BLaER1 treated with 17β-estradiol and CSF1 and Interleukin-3, amounts not matched to agents 10 nM and 100 nM (cell line): ENCODE measurements around the gene FAM13A.

ENCODE experiments used
- H3K27ac ChIP-seq, 11 experiments: shearing (Covaris generic); formaldehyde crosslinking; 2 replicates each; pipeline ENCODE4 v1.8.1; 2022
- H3K27me3 ChIP-seq, 11 experiments: shearing (Covaris generic); formaldehyde crosslinking; 2 replicates each; pipeline ENCODE4 v1.8.1; 2022
- H3K36me3 ChIP-seq, 11 experiments: shearing (Covaris generic); formaldehyde crosslinking; 2 replicates each; pipeline ENCODE4 v1.8.1; 2022
- H3K4me1 ChIP-seq, 10 experiments: shearing (Covaris generic); formaldehyde crosslinking; 2 replicates each; pipeline ENCODE4 v1.8.1; 2022
- H3K4me2 ChIP-seq, 11 experiments: shearing (Covaris generic); formaldehyde crosslinking; 2 replicates each; pipeline ENCODE4 v1.8.1; 2022
- H3K4me3 ChIP-seq, 10 experiments: shearing (Covaris generic); formaldehyde crosslinking; 2 replicates each; pipeline ENCODE4 v1.8.1; 2022
- H3K9ac ChIP-seq, 11 experiments: shearing (Covaris generic); formaldehyde crosslinking; 2 replicates each; pipeline ENCODE4 v1.8.1; 2022
- H3K9me3 ChIP-seq, 11 experiments: shearing (Covaris generic); formaldehyde crosslinking; replicated peaks in 1 of 11; 2 replicates each; pipeline ENCODE4 v1.8.1; 2022
- H4K20me1 ChIP-seq, 11 experiments: shearing (Covaris generic); formaldehyde crosslinking; 2 replicates each; pipeline ENCODE4 v1.8.1; 2022
- Cebpa-rat ChIP-seq, 11 experiments: shearing (Covaris generic); IDR thresholded peaks; 2 replicates each; pipeline ENCODE4 v1.8.1; 2022

The FAM13A gene

GRCh38 chr4:88788424-88788823 lies 268.6 kb downstream of the FAM13A start:
- H3K4me1 ChIP-seq = peaks cover 0 to 26% (median 0%) of the 10 kb centered on the region in 10 experiments; a peak in 8 of 20 replicates
- H3K4me2 ChIP-seq = no peak overlapping the region
- no peak overlapping the region for H3K4me3 ChIP-seq
- TF ChIP-seq Cebpa-rat (IDR thresholded peaks at IDR 0.05) = no peak
- no peak overlapping the region for H3K9ac ChIP-seq
- H3K27me3 ChIP-seq = no peaks in the 10 kb centered on the region
- no peak overlapping the region for H3K27ac ChIP-seq
- H3K9me3 ChIP-seq = no peaks in the 10 kb centered on the region
- peaks cover 0 to 86% (median 0%) of the 10 kb centered on the region in 11 experiments; a peak in 4 of 22 replicates for H4K20me1 ChIP-seq
- peaks cover 0 to 79% (median 0%) of the 10 kb centered on the region in 11 experiments; a peak in 7 of 22 replicates for H3K36me3 ChIP-seq

- no peak overlapping the region for H3K4me3 ChIP-seq
- H3K27me3 ChIP-seq = no peaks in the 10 kb centered on the region
- peaks cover 0 to 1% (median 0%) of the 10 kb centered on the region in 10 experiments; a peak in 1 of 20 replicates for H3K4me1 ChIP-seq
- no peaks in the 10 kb centered on the region for H3K9me3 ChIP-seq
- no peak overlapping the region for H3K27ac ChIP-seq
- peaks cover 0 to 96% (median 0%) of the 10 kb centered on the region in 11 experiments; a peak in 7 of 22 replicates for H3K36me3 ChIP-seq
- H3K4me2 ChIP-seq = no peak overlapping the region
- no peak for TF ChIP-seq Cebpa-rat (IDR thresholded peaks at IDR 0.05)
- H4K20me1 ChIP-seq = peaks cover 0 to 71% (median 0%) of the 10 kb centered on the region in 11 experiments; a peak in 4 of 22 replicates
- H3K9ac ChIP-seq = no peak overlapping the region
These were observed 271.0 kb downstream of the FAM13A start for GRCh38 chr4:88786011-88786410.

GRCh38 chr4:88780389-88780788 lies 276.6 kb downstream of the FAM13A start:
- Histone ChIP-seq H3K9ac (no peak overlapping the region), H4K20me1 (peaks cover 0 to 42% (median 0%) of the 10 kb centered on the region in 11 experiments; a peak in 4 of 22 replicates), H3K4me3 (no peak overlapping the region), H3K27ac (no peak overlapping the region), H3K4me1 (peaks cover 0 to 29% (median 5%) of the 10 kb centered on the region in 10 experiments; a peak in 9 of 20 replicates), H3K4me2 (no peak overlapping the region), H3K27me3 (no peaks in the 10 kb centered on the region), H3K9me3 (no peaks in the 10 kb centered on the region), H3K36me3 (peaks cover 0 to 97% (median 0%) of the 10 kb centered on the region in 11 experiments; a peak in 6 of 22 replicates)
- TF ChIP-seq Cebpa-rat (IDR thresholded peaks at IDR 0.05) = no peak

- no peak overlapping the region for H3K27ac ChIP-seq
- H3K9ac ChIP-seq = no peak overlapping the region
- no peaks in the 10 kb centered on the region for H3K9me3 ChIP-seq
- no peaks in the 10 kb centered on the region for H3K27me3 ChIP-seq
- peaks cover 0 to 98% (median 0%) of the 10 kb centered on the region in 11 experiments; a peak in 6 of 22 replicates for H3K36me3 ChIP-seq
- TF ChIP-seq Cebpa-rat (IDR thresholded peaks at IDR 0.05) = no peak
- H3K4me1 ChIP-seq = peaks cover 0 to 29% (median 5%) of the 10 kb centered on the region in 10 experiments; a peak in 9 of 20 replicates
- peak overlapping the region in 4 of 11 experiments; percentile 3 to 53 (median 16); a peak in 6 of 22 replicates for H3K4me2 ChIP-seq
- no peak overlapping the region for H3K4me3 ChIP-seq
- H4K20me1 ChIP-seq = peaks cover 0 to 43% (median 0%) of the 10 kb centered on the region in 11 experiments; a peak in 2 of 22 replicates
These were observed 277.6 kb downstream of the FAM13A start for GRCh38 chr4:88779431-88779830.

- TF ChIP-seq Cebpa-rat (IDR thresholded peaks at IDR 0.05) = no peak
- peaks cover 0 to 29% (median 5%) of the 10 kb centered on the region in 10 experiments; a peak in 9 of 20 replicates for H3K4me1 ChIP-seq
- H3K4me3 ChIP-seq = no peak overlapping the region
These were observed 281.5 kb downstream of the FAM13A start for GRCh38 chr4:88775529-88775928.

GRCh38 chr4:88775026-88775425 lies 282.0 kb downstream of the FAM13A start:
- Histone ChIP-seq H3K27ac (no peak overlapping the region), H3K4me1 (peaks cover 0 to 27% (median 5%) of the 10 kb centered on the region in 10 experiments; a peak in 9 of 20 replicates), H3K4me2 (no peak overlapping the region), H3K36me3 (peaks cover 0 to 100% (median 0%) of the 10 kb centered on the region in 11 experiments; a peak in 6 of 22 replicates), H3K9ac (no peak overlapping the region), H4K20me1 (peaks cover 0 to 48% (median 0%) of the 10 kb centered on the region in 11 experiments; a peak in 2 of 22 replicates), H3K27me3 (no peaks in the 10 kb centered on the region), H3K9me3 (no peaks in the 10 kb centered on the region), H3K4me3 (no peak overlapping the region)
- TF ChIP-seq Cebpa-rat (IDR thresholded peaks at IDR 0.05) = no peak

More at GRCh38 chr4:88775529-88775928, 281.5 kb downstream of the FAM13A start:
- peaks cover 0 to 48% (median 0%) of the 10 kb centered on the region in 11 experiments; a peak in 2 of 22 replicates for H4K20me1 ChIP-seq
- H3K4me2 ChIP-seq = no peak overlapping the region
- H3K36me3 ChIP-seq = peaks cover 0 to 100% (median 0%) of the 10 kb centered on the region in 11 experiments; a peak in 6 of 22 replicates
- no peak overlapping the region for H3K9ac ChIP-seq
- H3K27me3 ChIP-seq = no peaks in the 10 kb centered on the region
- H3K9me3 ChIP-seq = no peaks in the 10 kb centered on the region
- H3K27ac ChIP-seq = no peak overlapping the region

- TF ChIP-seq Cebpa-rat (IDR thresholded peaks at IDR 0.05) = no peak
- H3K27ac ChIP-seq = no peak overlapping the region
- no peak overlapping the region for H3K4me2 ChIP-seq
- no peaks in the 10 kb centered on the region for H3K9me3 ChIP-seq
- peaks cover 0 to 2% (median 0%) of the 10 kb centered on the region in 10 experiments; a peak in 1 of 20 replicates for H3K4me1 ChIP-seq
- H3K9ac ChIP-seq = no peak overlapping the region
- peaks cover 0 to 98% (median 0%) of the 10 kb centered on the region in 11 experiments; a peak in 6 of 22 replicates for H3K36me3 ChIP-seq
- H3K4me3 ChIP-seq = no peak overlapping the region
- no peaks in the 10 kb centered on the region for H3K27me3 ChIP-seq
- peaks cover 0 to 58% (median 0%) of the 10 kb centered on the region in 11 experiments; a peak in 2 of 22 replicates for H4K20me1 ChIP-seq
These were observed 285.0 kb downstream of the FAM13A start for GRCh38 chr4:88771883-88772450.

- no peaks in the 10 kb centered on the region for H3K9me3 ChIP-seq
- no peak overlapping the region for H3K4me3 ChIP-seq
- H3K27ac ChIP-seq = no peak overlapping the region
- H3K27me3 ChIP-seq = no peaks in the 10 kb centered on the region
- TF ChIP-seq Cebpa-rat (IDR thresholded peaks at IDR 0.05) = no peak
- peaks cover 0 to 55% (median 0%) of the 10 kb centered on the region in 11 experiments; a peak in 2 of 22 replicates for H4K20me1 ChIP-seq
- H3K36me3 ChIP-seq = peaks cover 0 to 98% (median 0%) of the 10 kb centered on the region in 11 experiments; a peak in 7 of 22 replicates
- H3K4me1 ChIP-seq = no peaks in the 10 kb centered on the region
- H3K4me2 ChIP-seq = no peak overlapping the region
- H3K9ac ChIP-seq = no peak overlapping the region
These were observed 291.3 kb downstream of the FAM13A start for GRCh38 chr4:88765729-88766128.

- Histone ChIP-seq H3K9me3 (no peaks in the 10 kb centered on the region), H3K4me1 (no peaks in the 10 kb centered on the region), H3K27ac (no peak overlapping the region), H3K4me3 (no peak overlapping the region), H3K9ac (no peak overlapping the region), H4K20me1 (peaks cover 0 to 52% (median 0%) of the 10 kb centered on the region in 11 experiments; a peak in 4 of 22 replicates), H3K4me2 (no peak overlapping the region), H3K36me3 (peaks cover 0 to 94% (median 0%) of the 10 kb centered on the region in 11 experiments; a peak in 7 of 22 replicates), H3K27me3 (no peaks in the 10 kb centered on the region)
- TF ChIP-seq Cebpa-rat (IDR thresholded peaks at IDR 0.05) = no peak
These were observed 293.9 kb downstream of the FAM13A start for GRCh38 chr4:88763075-88763474.
